H1 (cell line): ENCODE data around the gene PSME4. TPM values are rescaled to one million over a fixed set of nuclear protein-coding genes. Genes with fewer than 3 reads are reported as not detected.
A peak's percentile ranks its signal among the peaks of the same experiment; 100 is the strongest.

Source experiments
- CTCF ChIA-PET: fragments of 300-600 bp; sonication (Branson Sonifier 250); formaldehyde crosslinking; loops from one replicate; lab custom pipeline; 2021; ENCODE audit not compliant: partially characterized antibody; lab: Charles Lee
- POLR2A ChIA-PET: fragments of 300-600 bp; sonication (Branson Sonifier 250); formaldehyde crosslinking; loops from one replicate; lab custom pipeline; 2021; ENCODE audit warnings: inconsistent platforms; ENCODE audit not compliant: partially characterized antibody; lab: Charles Lee
- DNase-seq, 2 experiments: peaks; one replicate each; pipeline versions ENCODE4 v3.0.0 to v3.0.0-alpha.2; 2010 to 2022; ENCODE audit warnings: low spot score in 2 of 2, low read depth in 1 of 2, mixed read lengths in 1 of 2
- FAIRE-seq: peaks from 2 replicates; lab custom pipeline; 2011; peaks lifted over from hg19 to GRCh38; lab: Jason Lieb, UNC
- H2AFZ ChIP-seq: 2 replicates; pipeline ENCODE4 v1.8.1; 2012; ENCODE audit warnings: low read length, inconsistent platforms
- H2AK5ac ChIP-seq: 2 replicates; pipeline ENCODE4 v1.6.1; 2013; ENCODE audit warnings: low read depth, low read length
- H2BK120ac ChIP-seq: replicated peaks from 2 replicates; pipeline ENCODE3; 2013; ENCODE audit warnings: low read depth, low read length, inconsistent platforms
- H2BK12ac ChIP-seq: 2 replicates; pipeline ENCODE4 v1.6.1; 2013; ENCODE audit warnings: low read depth, low read length
- H2BK15ac ChIP-seq: 2 replicates; pipeline ENCODE4 v1.6.1; 2013; ENCODE audit warnings: low read length
- H2BK20ac ChIP-seq: 2 replicates; pipeline ENCODE4 v1.6.1; 2013; ENCODE audit warnings: low read length
- H2BK5ac ChIP-seq: 2 replicates; pipeline ENCODE4 v1.6.1; 2013; ENCODE audit warnings: low read depth, low read length
- H3K14ac ChIP-seq: 2 replicates; pipeline ENCODE4 v1.6.1; 2013; ENCODE audit warnings: inconsistent platforms; ENCODE audit not compliant: insufficient read length
- H3K18ac ChIP-seq: 2 replicates; pipeline ENCODE4 v1.6.1; 2013; ENCODE audit warnings: low read length; ENCODE audit errors: extremely low read depth
- H3K23ac ChIP-seq: 2 replicates; pipeline ENCODE4 v1.6.1; 2013; ENCODE audit warnings: inconsistent platforms; ENCODE audit not compliant: insufficient read length
- H3K23me2 ChIP-seq: 2 replicates; pipeline ENCODE4 v1.6.1; 2013; ENCODE audit warnings: low read depth, low read length
- H3K27ac ChIP-seq: 2 replicates; pipeline ENCODE4 v1.6.1; 2011; ENCODE audit warnings: low read depth, low read length, inconsistent platforms
- H3K27me3 ChIP-seq, 4 experiments: replicated peaks in 1 of 4; 1 replicate in 1 of 4; 2 replicates in 3 of 4; pipeline versions ENCODE4 v1.6.1 to v1.8.1; 2011 to 2013; ENCODE audit warnings: low read length in 3 of 4, mild to moderate bottlenecking in 3 of 4, inconsistent platforms in 2 of 4, mixed read lengths in 2 of 4, moderate library complexity in 1 of 4; ENCODE audit not compliant: control insufficient read depth in 3 of 4, insufficient read depth in 3 of 4; ENCODE audit errors: extremely low read depth in 1 of 4
- H3K36me3 ChIP-seq, 4 experiments: 2 replicates each; pipeline versions ENCODE4 v1.6.1 to v1.8.1; 2011 to 2013; ENCODE audit warnings: mild to moderate bottlenecking in 4 of 4, low read length in 3 of 4, moderate library complexity in 2 of 4, control low read depth in 1 of 4, inconsistent platforms in 1 of 4; ENCODE audit not compliant: insufficient read depth in 4 of 4, control insufficient read depth in 2 of 4
- H3K4ac ChIP-seq: replicated peaks from 2 replicates; pipeline ENCODE3; 2013; ENCODE audit warnings: low read length, low read depth, mixed read lengths, inconsistent platforms; ENCODE audit not compliant: insufficient read length
- H3K4me1 ChIP-seq, 4 experiments: replicated peaks in 1 of 4; 1 replicate in 1 of 4; 2 replicates in 3 of 4; pipeline versions ENCODE4 v1.6.1 to v1.8.1; 2011 to 2013; ENCODE audit warnings: low read length in 3 of 4, inconsistent platforms in 2 of 4, mixed read lengths in 1 of 4; ENCODE audit not compliant: insufficient read depth in 4 of 4, control insufficient read depth in 3 of 4
- H3K4me2 ChIP-seq, 2 experiments: 2 replicates each; pipeline versions ENCODE4 v1.6.1 to v1.8.1; 2011 to 2013; ENCODE audit warnings: low read depth in 2 of 2, low read length in 2 of 2, control low read depth in 1 of 2, inconsistent platforms in 1 of 2, mild to moderate bottlenecking in 1 of 2; ENCODE audit not compliant: insufficient read depth in 1 of 2
- H3K4me3 ChIP-seq, 4 experiments: fragments of 200-600, 300-600 bp in 1 of 4; sonication (generic), shearing (Covaris generic), sonication (Bioruptor Twin) in 1 of 4; 2 replicates each; pipeline versions ENCODE4 v1.5.1 to v1.8.1; 2011 to 2016; ENCODE audit warnings: low read length in 4 of 4, low read depth in 3 of 4, control low read depth in 2 of 4, inconsistent platforms in 2 of 4, mild to moderate bottlenecking in 2 of 4, mixed read lengths in 1 of 4, moderate library complexity in 1 of 4; ENCODE audit not compliant: insufficient read depth in 2 of 4; ENCODE audit errors: extremely low read depth in 1 of 4
- H3K56ac ChIP-seq: replicated peaks from 2 replicates; pipeline ENCODE3; 2013; ENCODE audit warnings: low read depth, mild to moderate bottlenecking, mixed read lengths, low read length, inconsistent platforms; ENCODE audit not compliant: insufficient read length
- H3K79me1 ChIP-seq: 2 replicates; pipeline ENCODE4 v1.6.1; 2013; ENCODE audit warnings: low read depth, low read length, control low read depth
- H3K79me2 ChIP-seq, 2 experiments: 2 replicates each; pipeline versions ENCODE4 v1.6.1 to v1.8.1; 2012 to 2013; ENCODE audit warnings: low read length in 2 of 2, mild to moderate bottlenecking in 2 of 2, inconsistent platforms in 1 of 2; ENCODE audit not compliant: insufficient read depth in 2 of 2, control insufficient read depth in 1 of 2
- H3K9ac ChIP-seq, 4 experiments: replicated peaks in 1 of 4; 1 replicate in 1 of 4; 2 replicates in 3 of 4; pipeline versions ENCODE4 v1.6.1 to v1.8.1; 2011 to 2013; ENCODE audit warnings: low read depth in 3 of 4, low read length in 3 of 4, control low read depth in 2 of 4, mild to moderate bottlenecking in 2 of 4, moderate library complexity in 2 of 4, inconsistent platforms in 1 of 4; ENCODE audit errors: extremely low read depth in 1 of 4
- H3K9me3 ChIP-seq, 2 experiments: 2 replicates each; pipeline versions ENCODE4 v1.6.1 to v1.8.1; 2012 to 2013; ENCODE audit warnings: mild to moderate bottlenecking in 2 of 2, moderate library complexity in 2 of 2, control low read depth in 1 of 2, inconsistent platforms in 1 of 2, low read depth in 1 of 2, low read length in 1 of 2, mixed read lengths in 1 of 2; ENCODE audit not compliant: insufficient read depth in 2 of 2
- H4K20me1 ChIP-seq, 2 experiments: replicated peaks in 1 of 2; 2 replicates each; pipeline versions ENCODE3 to v1.8.1; 2011 to 2013; ENCODE audit warnings: inconsistent platforms in 2 of 2, low read length in 2 of 2, mild to moderate bottlenecking in 1 of 2; ENCODE audit not compliant: insufficient read depth in 2 of 2, control insufficient read depth in 1 of 2
- H4K5ac ChIP-seq: 2 replicates; pipeline ENCODE4 v1.6.1; 2013; ENCODE audit warnings: low read length, low read depth, mixed read lengths, inconsistent platforms; ENCODE audit not compliant: insufficient read length
- H4K8ac ChIP-seq: 2 replicates; pipeline ENCODE4 v1.8.0; 2013; ENCODE audit warnings: mild to moderate bottlenecking, moderate library complexity, low read length, inconsistent platforms; ENCODE audit not compliant: insufficient read depth; ENCODE audit errors: extremely low read depth
- H4K91ac ChIP-seq: replicated peaks from 2 replicates; pipeline ENCODE3; 2013; ENCODE audit warnings: low read length, mixed read lengths, inconsistent platforms; ENCODE audit not compliant: insufficient read length
- ATF3 ChIP-seq: IDR thresholded peaks from 2 replicates; pipeline ENCODE4 v1.6.1; 2011; ENCODE audit warnings: low read depth, mild to moderate bottlenecking, low read length; ENCODE audit not compliant: insufficient read depth
- BACH1 ChIP-seq: IDR thresholded peaks from 2 replicates; pipeline ENCODE4 v1.6.1; 2012; ENCODE audit warnings: low read length, improper control_type of control experiment
- CHD2 ChIP-seq: IDR thresholded peaks from 2 replicates; pipeline ENCODE4 v1.6.1; 2012; ENCODE audit warnings: low read length, improper control_type of control experiment
- EGR1 ChIP-seq: IDR thresholded peaks from 2 replicates; pipeline ENCODE4 v1.6.1; 2011; ENCODE audit warnings: low read depth, low read length, borderline replicate concordance
- FOSL1 ChIP-seq: IDR thresholded peaks from 2 replicates; pipeline ENCODE4 v1.6.1; 2011; ENCODE audit warnings: mild to moderate bottlenecking, low read depth, low read length, moderate library complexity; ENCODE audit not compliant: insufficient read depth
- JUND ChIP-seq: IDR thresholded peaks from 2 replicates; pipeline ENCODE4 v1.6.1; 2011; ENCODE audit warnings: mild to moderate bottlenecking, improper control_type of control experiment, low read length
- POLR2AphosphoS5 ChIP-seq: IDR thresholded peaks from 2 replicates; pipeline ENCODE4 v1.6.1; 2011; ENCODE audit warnings: low read depth, low read length
- TAF1 ChIP-seq: IDR thresholded peaks from 2 replicates; pipeline ENCODE4 v1.6.1; 2011; ENCODE audit warnings: mild to moderate bottlenecking, low read depth, low read length
- TBP ChIP-seq: IDR thresholded peaks from 2 replicates; pipeline ENCODE4 v1.6.1; 2011; ENCODE audit warnings: low read depth, low read length, improper control_type of control experiment
- WGBS, 2 experiments: shearing (Covaris generic) in 1 of 2; methylation state at CpG; one replicate each; pipeline versions ENCODE4 v1.1.6 to v1.1.7; 2013 to 2015; ENCODE audit warnings: low lambda C conversion rate in 2 of 2, mixed read lengths in 2 of 2, inconsistent platforms in 1 of 2, low coverage in 1 of 2, missing lambda C conversion rate in 1 of 2; ENCODE audit not compliant: insufficient replicate concordance in 2 of 2, insufficient coverage in 1 of 2, insufficient read length in 1 of 2; ENCODE audit errors: extremely low coverage in 1 of 2, missing lambda C conversion rate in 1 of 2; 5-methylcytosine and 5-hydroxymethylcytosine counted together
- polyA plus RNA-seq, 7 experiments: library from polyadenylated mRNA; depleted of rRNA in 3 of 7; stranded (reverse) in 5 of 7; unstranded in 2 of 7; fragments of >200 nt in 5 of 7; fragments of 200-250 nt in 2 of 7; gene quantifications; 1 replicate in 5 of 7; 2 replicates in 1 of 7; 4 replicates in 1 of 7; pipeline versions ENCODE4 v1.2.1 to v1.2.3, GENCODE V29; 2011 to 2013; ENCODE audit warnings: missing spikeins in 2 of 7, mixed read lengths in 2 of 7
- total RNA-seq: library from RNA; stranded (reverse); fragmentation: NEBNext Ultra II Directional; extraction: Animal tissue kit (Norgen Biotek cat#: 25700); gene quantifications from 2 replicates; pipeline ENCODE4 v1.2.1, GENCODE V29; 2021

Gene PSME4
- total and polyA plus RNA-seq, 2 of the 8 experiments (the other 6 are each of a cell fraction or from before 2014, with no cell fraction given), result 42.2 to 116 TPM

- POLR2A ChIA-PET, result interaction anchor here (0.8 to 1.5 kb wide), 4 partner anchors 10 to 92 kb away, joined by 3 to 4 read pairs (median 3); partner anchors contain the start of gene CHAC2
- Histone ChIP-seq H3K56ac (no peak within 1 kb of the TSS), H4K20me1 (peaks cover 0 to 2% of the 10 kb centered on the region in 2 experiments), H2AFZ (no peak within 1 kb of the TSS), H3K4me2 (peak within 1 kb of the TSS; percentile 67 to 81), H2BK120ac (no peak within 1 kb of the TSS), H2BK15ac (no peak within 1 kb of the TSS), H3K9me3 (no peaks in the 10 kb centered on the region), H3K4me1 (peaks cover 0 to 3% (median 0%) of the 10 kb centered on the region in 4 experiments; a peak in 2 of 7 replicates), H2AK5ac (no peak within 1 kb of the TSS), H3K14ac (no peak within 1 kb of the TSS), H3K79me2 (no peaks in the 10 kb centered on the region), H2BK5ac (no peak within 1 kb of the TSS; the same call in 1 of the 2 replicates), H2BK20ac (no peak within 1 kb of the TSS), H3K18ac (no peak within 1 kb of the TSS; the same call in 1 of the 2 replicates), H3K4ac (no peak within 1 kb of the TSS), H3K27me3 (no peaks in the 10 kb centered on the region), H3K9ac (peak within 1 kb of the TSS in 3 of 4 experiments; percentile 48 to 71 (median 52); a peak in 6 of 7 replicates), H4K91ac (no peak within 1 kb of the TSS), H4K8ac (peak within 1 kb of the TSS; percentile 48; the same call in 1 of the 2 replicates), H3K79me1 (no peaks in the 10 kb centered on the region), H3K23ac (no peak within 1 kb of the TSS), H3K27ac (peak within 1 kb of the TSS; percentile 33; the same call in 1 of the 2 replicates), H4K5ac (no peak within 1 kb of the TSS), H2BK12ac (no peak within 1 kb of the TSS), H3K36me3 (peaks cover 0 to 6% (median 0%) of the 10 kb centered on the region in 4 experiments; a peak in 1 of 8 replicates), H3K23me2 (peaks cover 9% of the 10 kb centered on the region; the same call in 1 of the 2 replicates), H3K4me3 (peak within 1 kb of the TSS; percentile 36 to 66 (median 42))
- CTCF ChIA-PET, result interaction anchor here (1.0 kb wide), 1 partner anchor 52 kb away, joined by 4 read pairs; no protein-coding TSS in a partner anchor
- WGBS, 2 experiments, result 38% methylated on average over 49 of the region's 72 CpGs; no CpG with 5 or more reads in 1 of the 2 experiments
- DNase-seq (peak in 1 of 2 experiments; percentile 84), FAIRE-seq (no peak)
- TF ChIP-seq TBP, result peak; percentile 7; the same call in 1 of the 2 replicates
- 0 out of 2 replicates have a peak, but pooled peaks have one; percentile 26 for TF ChIP-seq EGR1
- TF ChIP-seq CHD2, result 0 out of 2 replicates have a peak, but pooled peaks have one; percentile 22
- TF ChIP-seq ATF3, result no peak
- 0 out of 2 replicates have a peak, but pooled peaks have one; percentile 50 for TF ChIP-seq TAF1
- TF ChIP-seq FOSL1, result no peak
- no peak for TF ChIP-seq BACH1
- TF ChIP-seq JUND, result no peak
- peak; percentile 29; the same call in 1 of the 2 replicates for TF ChIP-seq POLR2AphosphoS5
Observed at GRCh38 chr2:53859206-53860181, 111.3 kb downstream of the PSME4 start, which contains the start of gene GPR75. Gene GPR75 (minus strand): TSS chr2:53859967. CDS start chr2:53854756, 5,211 bp downstream.
